Astrocyte of the cerebellum (primary cell): ENCODE results near the gene RUNX2.

Experiments used
- DNase-seq: peaks from one replicate; pipeline ENCODE4 v3.0.0-alpha.2; 2011; ENCODE audit warnings: low read depth
- H3K4me3 ChIP-seq: 2 replicates; pipeline ENCODE4 v1.5.1; 2011; ENCODE audit warnings: mild to moderate bottlenecking, low read depth, low read length, moderate library complexity
- CTCF ChIP-seq: IDR thresholded peaks from 2 replicates; pipeline ENCODE4 v1.5.1; 2012; ENCODE audit warnings: low read length, low read depth, moderate library complexity, mild to moderate bottlenecking; ENCODE audit errors: missing control alignments
- in situ Hi-C: cut with HindIII; loops from 2 replicates; pipeline ENCODE4 v1.10.0; 2017; ENCODE audit warnings: low sequenced_read_pairs

Gene RUNX2

GRCh38 chr6:45428727-45429126 lies 100.6 kb downstream of the RUNX2 start:
- TF ChIP-seq CTCF: no peak
- no peak overlapping the region for H3K4me3 ChIP-seq
- no peak for DNase-seq
- in situ Hi-C loops: no loop called here

- DNase-seq: no peak
- no peak overlapping the region for H3K4me3 ChIP-seq
- in situ Hi-C loops: no loop called here
- no peak for TF ChIP-seq CTCF
Measured at GRCh38 chr6:45430590-45431202, 102.6 kb downstream of the RUNX2 start.

GRCh38 chr6:45431317-45432065 lies 103.4 kb downstream of the RUNX2 start:
- no peak overlapping the region for H3K4me3 ChIP-seq
- in situ Hi-C loops: no loop called here
- no peak for DNase-seq
- TF ChIP-seq CTCF: no peak

- H3K4me3 ChIP-seq: no peak overlapping the region
- in situ Hi-C loops: no loop called here
- no peak for TF ChIP-seq CTCF
- DNase-seq: no peak
Measured at GRCh38 chr6:45432977-45433376, 104.8 kb downstream of the RUNX2 start.

- in situ Hi-C loops: no loop called here
- DNase-seq: no peak
- no peak for TF ChIP-seq CTCF
- no peak overlapping the region for H3K4me3 ChIP-seq
Measured at GRCh38 chr6:45433533-45434380, 105.6 kb downstream of the RUNX2 start.

- in situ Hi-C loops: no loop called here
- H3K4me3 ChIP-seq: no peak overlapping the region
- no peak for DNase-seq
- TF ChIP-seq CTCF: no peak
Measured at GRCh38 chr6:45434381-45434700, 106.2 kb downstream of the RUNX2 start.
